ENCODE measurements around the gene MAMSTR.
"Not testable (repeated sequence)": the region's sequence is repeated elsewhere in the genome, so short reads cannot be mapped to it uniquely, and the experiment has no call there.

MAMSTR gene

DNA sequence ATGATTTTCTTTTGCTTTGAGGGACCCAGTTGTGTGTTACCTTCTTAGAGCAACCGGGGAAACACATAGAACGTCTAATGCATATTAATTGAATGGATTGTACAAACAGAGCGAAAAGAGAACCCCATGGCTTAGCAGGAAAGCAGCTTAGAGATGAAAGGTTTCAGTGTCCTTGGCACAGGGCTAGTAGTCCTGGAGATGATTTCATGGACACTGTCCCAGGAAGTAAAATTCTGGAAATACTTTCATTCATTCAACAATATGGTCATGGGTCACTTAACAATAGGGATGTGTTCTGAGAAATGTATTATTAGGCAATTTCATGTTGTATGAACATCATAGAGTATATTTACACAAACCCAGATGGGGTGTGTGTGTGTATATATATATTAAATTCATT lies 33.4 kb downstream of the MAMSTR start:
- no peak for DNase-seq (ENCODE audit: low spot score)

DNA sequence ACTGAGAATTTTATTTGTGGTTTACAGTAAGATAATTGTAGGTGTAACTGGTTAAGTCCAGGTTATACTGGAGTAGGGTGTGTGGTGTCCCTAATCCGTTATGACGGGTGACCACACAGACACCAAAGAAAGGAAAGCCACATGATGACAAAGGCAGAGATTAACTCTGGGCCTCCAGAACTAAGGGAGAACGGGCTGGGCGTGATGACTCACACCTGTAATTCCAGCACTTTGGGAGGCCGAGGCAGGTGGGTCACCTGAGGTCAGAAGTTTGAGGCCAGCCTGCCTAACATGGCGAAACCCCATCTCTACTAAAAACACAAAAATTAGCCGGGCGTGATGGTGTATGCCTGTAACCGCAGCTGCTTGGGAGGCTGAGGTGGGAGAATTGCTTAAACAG lies 33.9 kb downstream of the MAMSTR start:
- no peak for DNase-seq (ENCODE audit: low spot score)

DNA sequence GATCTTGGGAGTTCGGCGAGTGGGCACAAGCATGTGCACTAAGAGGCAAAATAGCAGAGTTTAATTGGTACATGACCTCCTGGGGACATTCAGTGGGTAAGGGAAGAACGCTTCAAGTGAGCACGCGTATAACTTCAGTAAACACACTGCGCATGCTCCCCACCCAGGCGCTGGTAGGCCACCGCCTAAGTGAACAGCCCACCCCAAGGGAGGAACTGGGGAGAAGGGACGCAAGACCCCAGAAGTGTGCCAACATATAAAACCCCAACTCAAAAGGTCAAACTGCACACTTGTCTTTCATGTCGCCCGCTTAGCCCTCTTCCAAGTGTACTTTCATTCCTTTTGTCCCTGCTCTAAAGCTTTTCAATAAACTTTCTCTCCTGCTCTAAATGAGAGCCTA lies 36.2 kb downstream of the MAMSTR start:
- DNase-seq (ENCODE audit: low spot score): no peak

DNA sequence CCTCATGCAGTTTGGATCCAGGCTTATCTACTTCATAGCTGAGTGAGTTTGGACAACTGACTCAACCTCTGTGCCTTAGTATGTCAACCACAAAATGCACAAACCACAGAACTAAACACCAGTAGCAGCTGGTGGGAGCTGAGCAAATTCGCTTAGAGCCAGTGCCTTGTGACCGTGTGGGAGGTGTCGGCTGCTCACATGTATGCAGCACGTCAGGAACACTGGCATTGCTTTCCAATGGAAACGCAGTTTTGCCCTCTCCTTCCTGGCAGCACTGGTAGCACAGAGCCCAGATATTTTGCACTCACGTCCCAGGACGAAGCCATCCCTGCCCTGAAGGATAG lies 38.4 kb downstream of the MAMSTR start:
- no peak for DNase-seq (ENCODE audit: low spot score)

DNA sequence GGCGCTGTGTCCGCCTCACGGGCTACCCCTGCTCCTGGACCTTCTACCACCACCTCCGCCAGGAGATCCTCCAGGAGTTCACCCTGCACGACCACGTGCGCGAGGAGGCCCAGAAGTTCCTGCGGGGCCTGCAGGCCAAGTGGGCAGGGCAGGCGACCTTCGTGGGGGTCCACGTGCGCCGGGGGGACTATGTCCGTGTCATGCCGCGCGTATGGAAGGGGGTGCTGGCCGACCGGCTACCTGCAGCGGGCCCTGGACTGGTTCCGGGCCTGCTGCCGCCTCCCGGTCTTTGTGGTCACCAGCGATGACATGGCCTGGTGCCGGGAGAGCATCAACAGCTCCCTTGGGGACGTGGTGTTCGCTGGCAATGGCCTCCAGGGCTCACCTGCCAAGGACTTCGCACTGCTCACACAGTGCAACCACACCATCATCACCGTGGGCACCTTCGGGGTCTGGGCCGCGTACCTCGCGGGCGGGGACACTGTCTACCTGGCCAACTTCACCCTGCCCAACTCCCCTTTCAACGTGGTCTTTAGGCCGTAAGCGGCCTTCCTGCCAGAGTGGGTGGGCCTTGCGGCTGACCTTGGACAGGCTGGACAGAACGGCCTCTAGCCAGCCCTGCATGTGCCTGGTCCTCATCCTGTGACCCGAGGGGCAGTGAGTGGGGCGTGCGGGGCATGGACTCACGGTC lies 38.9 kb downstream of the MAMSTR start:
- DNase-seq (ENCODE audit: low spot score): no peak

DNA sequence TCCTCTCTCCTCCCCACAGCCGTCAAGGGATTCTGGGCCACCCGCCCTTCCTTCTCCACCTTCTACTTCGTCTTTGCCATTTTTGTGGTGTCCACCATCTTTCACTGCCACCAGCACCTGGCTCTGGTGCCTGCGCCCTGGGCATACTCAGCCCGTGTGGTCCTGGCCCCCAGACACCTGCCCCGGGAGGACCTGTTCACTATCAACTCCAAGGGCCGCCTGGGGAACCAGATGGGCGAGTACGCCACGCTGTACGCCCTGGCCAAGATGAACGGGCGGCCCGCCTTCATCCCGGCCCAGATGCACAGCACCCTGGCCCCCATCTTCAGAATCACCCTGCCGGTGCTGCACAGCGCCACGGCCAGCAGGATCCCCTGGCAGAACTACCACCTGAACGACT lies 39.5 kb downstream of the MAMSTR start:
- DNase-seq (ENCODE audit: low spot score): not testable (repeated sequence)

DNA sequence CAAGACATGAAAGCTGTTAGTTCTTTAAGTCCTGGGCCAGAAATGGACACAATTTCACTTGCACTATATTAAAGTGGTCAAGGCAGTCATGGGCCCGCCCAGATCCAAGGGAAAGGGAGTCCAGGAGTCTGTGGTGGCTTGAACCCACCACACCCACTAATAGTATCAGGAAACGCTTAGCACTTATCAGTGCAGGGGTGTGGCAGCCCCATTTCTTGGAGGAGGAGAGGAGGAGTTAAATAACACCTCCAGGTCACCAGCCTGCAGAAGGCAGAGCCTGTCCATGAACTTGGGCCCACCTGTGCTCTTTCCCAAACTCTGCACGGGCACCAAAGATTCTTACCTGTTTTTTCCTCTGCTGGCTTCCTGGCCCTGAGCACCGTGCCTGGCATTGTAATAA lies 41.3 kb downstream of the MAMSTR start:
- no peak for DNase-seq (ENCODE audit: low spot score)

DNA sequence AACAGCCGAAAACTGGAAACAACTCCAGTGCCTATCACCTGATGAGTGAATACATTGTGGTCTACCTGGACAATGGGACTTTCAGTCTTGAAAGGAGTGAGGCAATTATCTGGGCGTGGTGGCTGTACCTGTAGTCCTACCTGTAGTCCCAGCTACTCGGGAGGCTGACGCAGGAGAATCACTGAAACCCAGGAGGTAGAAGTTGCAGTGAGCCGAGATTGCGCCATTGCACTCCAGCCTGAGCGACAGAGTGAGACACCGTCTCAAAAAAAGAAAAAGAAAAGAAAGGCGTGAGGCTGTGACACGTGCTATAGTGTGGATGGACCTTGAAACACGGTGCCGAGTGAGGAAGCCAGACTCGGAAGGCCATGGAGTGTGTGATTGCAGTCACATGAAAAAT lies 42.6 kb downstream of the MAMSTR start:
- DNase-seq (ENCODE audit: low spot score): no peak

DNA sequence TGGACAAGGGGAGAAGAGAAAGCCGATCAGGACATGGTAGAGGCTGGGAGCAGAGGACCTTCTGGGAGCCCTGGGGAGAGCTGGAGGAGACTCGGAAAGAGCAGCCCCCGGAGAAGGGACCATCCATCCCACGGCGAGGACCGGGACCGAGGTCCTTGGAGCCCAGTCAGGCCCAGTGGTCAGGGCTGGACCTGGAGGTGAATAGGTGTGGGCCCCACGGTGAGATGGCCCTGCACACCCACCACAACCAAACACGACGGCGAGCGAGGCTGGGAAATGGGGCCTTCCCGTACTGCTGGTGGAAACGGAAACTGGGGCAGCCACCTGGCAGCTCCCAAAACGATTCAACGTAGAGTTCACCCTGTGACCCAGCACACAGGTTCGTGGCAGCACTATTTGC lies 43.0 kb downstream of the MAMSTR start:
- DNase-seq (ENCODE audit: low spot score): no peak

DNA sequence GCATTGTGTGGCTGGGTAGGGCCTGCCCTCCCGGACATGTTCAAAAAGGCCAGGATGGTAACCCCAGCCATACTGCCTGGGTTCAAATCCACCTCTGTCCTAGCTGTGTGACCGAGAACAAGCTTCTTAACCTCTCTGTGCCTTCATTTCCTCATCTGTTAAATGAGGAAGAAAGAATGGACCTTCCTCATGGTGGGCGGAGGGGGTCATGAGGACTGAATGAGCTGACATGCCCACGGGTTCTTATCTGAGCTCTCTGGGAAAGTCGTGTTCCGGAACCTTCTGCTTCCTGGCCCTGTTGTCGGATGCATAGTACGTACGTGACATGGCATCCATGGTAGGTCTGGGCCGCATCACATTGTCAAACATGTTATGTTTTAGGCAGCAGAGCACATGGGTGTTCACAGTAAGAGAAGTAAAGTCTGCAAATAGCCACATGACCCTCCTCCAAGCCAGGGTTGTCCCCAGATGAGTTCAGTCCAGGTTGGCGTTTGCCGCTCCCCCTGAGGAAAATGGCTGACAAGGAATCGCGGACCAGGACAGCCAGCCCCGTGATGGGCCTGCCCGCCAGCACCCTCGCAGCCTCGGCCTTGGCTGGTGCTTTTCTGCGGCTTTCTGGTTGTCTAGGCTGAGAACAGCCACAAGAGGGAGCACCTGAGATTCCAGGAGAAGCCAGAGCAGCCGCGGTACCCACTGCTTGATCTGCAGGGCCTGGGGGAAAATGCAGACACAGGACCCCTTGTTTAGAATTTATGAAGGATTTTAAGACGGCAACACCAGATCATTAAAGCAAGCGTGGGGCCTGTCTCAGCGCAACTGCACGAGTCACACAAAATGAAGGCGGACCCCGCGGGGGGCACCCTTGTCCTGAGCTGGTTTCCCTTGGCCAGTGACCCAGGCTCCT lies 44.4 kb downstream of the MAMSTR start:
- peak; percentile 82 for DNase-seq (ENCODE audit: low spot score)

DNA sequence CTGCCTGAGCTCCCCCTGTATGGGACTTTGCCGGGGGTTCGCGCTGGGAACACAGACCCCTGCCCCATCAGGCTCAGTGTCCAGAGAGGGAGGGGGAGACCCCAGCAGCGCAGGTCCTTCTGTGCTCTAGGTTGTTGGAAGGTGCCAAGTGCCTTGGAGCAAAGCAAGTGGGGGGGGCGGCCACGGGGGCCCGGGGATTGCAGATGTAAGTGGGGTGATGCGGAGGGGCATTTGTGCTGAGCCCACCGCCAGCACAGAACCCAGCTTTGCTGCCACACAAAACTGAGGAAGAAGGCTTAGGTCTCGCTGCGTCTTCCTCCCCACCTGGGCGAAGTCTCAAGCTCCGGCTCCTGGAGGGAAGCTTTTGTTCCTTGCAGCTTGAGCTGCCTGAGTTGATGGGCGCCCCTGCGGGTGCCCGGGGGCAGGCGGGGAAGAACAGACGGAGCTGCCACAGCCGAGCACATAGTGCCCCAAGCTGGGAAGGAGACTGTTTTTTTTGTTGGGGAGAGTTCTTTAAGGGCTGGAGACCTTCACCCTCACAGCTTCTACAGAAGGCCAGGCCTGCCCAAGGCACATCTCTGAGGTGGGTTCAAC lies 45.2 kb downstream of the MAMSTR start:
- no peak for DNase-seq (ENCODE audit: low spot score)

DNA sequence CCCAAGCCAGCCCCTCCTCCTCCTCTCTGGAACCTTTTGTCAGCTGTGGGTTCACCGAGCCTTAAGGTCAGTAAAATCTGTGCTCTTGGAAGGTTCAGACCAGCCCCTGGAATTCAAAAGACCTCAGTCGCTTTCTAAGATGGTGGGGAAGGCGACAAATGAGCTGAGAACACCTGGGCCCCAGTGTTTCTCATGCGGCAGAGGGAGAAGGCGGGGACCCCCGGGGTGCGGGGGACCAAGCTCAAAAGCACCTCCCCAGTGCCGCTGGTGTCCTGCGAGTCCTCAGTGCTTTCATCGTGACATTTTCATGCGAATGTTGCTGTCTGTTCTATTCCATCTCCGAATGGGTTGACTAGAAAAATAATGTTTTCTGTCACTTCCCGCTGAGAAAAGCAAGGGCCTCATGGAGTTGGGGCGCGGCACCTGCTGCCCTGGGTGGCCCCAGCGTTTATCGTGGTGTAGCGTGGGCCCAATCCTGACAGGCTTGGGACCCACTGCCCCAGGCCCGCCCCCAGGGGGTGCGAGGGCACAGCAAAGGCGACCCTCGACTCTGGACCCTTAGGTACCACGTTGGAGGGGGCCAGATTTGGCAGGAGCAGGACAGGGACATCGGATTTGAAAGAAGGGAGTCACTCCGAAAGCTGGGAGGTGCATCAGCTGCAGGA lies 46.0 kb downstream of the MAMSTR start:
- no peak for DNase-seq (ENCODE audit: low spot score)

DNA sequence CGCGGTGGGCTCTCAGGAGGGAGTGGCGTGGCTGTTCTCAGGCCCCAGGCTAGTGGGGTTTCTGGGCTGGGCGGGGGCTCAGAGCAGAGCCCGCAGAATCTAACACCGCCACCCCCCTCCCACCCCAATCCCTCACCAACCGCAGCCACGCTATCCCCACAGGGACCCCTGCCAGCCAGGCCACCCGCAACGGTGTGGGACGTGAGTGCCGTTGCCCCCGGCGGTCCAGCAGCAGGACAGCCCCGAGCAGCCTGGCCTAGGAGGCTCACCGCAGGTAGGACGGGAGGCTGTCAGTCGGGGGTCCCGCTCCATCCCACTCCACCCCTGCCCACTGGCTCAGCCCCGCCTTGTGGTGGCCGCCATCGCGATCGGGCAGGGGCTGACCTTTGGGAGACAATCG lies 46.5 kb downstream of the MAMSTR start, which contains the start of gene NTN5:
Gene NTN5 (minus strand): TSS at position 24 of the 400 bp plus-strand sequence. CDS start 2,031 bp downstream, outside the sequence.
- no peak for DNase-seq (ENCODE audit: low spot score)

DNA sequence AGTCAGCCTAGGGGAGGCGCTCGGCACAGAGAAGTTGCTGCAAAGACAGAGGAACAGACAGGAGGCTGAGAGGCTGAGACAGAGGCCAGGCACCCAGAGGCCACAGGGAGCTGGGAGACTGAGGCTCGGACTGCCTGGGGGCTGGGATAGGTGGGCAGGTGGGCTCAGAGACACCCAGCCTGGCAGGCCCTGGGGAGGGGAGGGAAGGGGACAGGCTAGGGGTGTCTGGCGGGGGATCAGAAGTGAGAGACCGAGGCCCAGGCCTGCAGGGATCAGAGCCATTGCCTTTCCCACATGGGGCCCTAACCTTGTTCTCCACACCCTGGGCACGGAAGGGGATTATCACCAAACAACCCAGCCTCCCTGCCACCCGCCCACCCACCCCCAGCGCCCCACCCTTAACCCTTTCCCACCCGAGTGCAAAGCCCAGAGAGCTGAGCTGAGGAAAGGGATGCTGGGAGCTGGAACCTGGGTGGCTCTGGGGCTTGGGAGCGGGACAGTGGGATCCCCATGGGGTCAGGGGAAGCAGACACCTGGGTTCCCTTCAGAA lies 48.0 kb downstream of the MAMSTR start:
- DNase-seq (ENCODE audit: low spot score): no peak

DNA sequence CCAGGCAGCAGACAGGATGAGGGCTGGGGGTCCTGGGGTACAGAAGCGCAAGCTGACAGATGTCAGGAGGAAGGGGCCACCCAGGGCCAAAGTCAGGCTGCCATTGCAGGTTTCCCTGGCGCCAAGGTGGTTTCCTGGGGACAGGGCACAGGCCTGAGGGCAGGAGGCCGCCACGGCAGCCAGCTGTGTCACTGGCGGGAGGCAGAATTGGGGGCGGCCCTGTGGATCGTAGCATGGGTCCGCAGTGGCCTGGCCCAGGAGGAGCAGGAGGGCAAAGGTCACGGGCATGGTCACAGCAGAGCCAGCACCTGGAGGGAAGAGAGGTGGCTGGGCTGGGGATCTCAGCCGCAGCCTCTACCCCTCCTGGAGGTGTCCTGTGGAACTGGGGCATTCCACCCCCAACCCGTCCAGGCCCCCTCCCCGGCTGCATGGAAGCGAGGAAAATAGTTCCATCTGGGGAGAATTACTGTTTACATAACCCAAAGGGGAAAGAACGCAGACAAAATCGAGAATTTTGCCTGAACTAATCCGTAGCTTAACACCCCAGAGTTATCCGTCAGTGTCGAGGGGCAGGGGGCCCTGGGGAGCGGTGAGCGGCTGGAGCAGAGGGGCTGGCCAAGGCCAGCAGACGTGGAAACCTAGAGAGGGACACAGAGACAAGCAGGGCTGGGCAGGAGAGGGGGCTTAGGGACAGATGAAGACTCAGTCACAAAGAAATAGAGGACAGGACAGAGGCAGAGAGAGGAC lies 48.7 kb downstream of the MAMSTR start:
- no peak for DNase-seq (ENCODE audit: low spot score)

DNA sequence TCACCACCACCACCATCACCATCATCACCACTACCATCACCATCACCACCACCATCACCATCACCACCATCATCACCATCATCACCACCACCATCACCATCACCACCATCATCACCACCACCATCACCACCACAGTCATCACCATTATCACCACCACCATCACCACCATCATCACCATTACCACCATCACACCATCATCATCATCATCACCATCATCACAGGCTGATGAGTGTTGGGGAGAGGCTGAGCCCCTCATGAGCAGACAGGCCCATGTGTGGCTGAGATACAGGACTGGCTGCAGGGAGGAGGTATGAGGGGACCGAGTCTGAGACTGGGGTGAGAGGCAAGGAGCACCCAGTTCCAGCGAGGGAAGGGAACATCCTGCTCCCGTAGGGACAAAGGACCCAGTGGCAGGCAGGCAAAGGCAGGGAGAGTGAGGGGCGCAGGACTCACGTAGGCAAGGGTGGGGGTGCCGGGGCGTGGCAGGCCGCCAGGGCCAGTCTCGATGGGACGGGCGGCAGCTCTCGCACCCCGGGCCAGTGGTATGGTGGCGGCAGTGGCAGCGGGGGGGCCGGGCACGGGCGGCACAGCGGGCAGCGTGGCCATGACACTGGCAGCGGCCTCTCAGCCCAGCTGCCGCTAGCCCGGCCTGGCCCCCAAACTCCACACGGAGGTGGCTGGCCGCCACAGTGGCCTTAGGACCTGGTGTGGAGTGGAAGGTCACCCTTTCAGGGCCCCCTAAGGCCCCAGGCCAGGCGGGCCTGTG lies 49.4 kb downstream of the MAMSTR start:
- no peak for DNase-seq (ENCODE audit: low spot score)

DNA sequence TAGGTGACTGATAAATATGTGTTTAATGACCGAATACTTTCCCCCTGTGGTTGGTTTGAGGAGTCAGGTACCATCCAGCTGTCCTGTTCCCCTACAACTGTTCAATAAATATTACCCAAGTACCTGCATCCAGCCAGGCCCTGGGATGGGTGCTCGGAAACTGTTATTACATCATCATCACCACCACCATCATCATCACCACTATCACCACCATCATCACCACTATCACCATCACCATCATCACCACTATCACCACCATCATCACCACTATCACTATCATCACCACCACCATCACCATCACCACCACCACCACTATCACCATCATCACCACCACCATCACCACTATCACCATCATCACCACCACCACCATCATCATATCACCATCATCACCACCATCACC lies 50.8 kb downstream of the MAMSTR start:
- DNase-seq (ENCODE audit: low spot score): no peak

DNA sequence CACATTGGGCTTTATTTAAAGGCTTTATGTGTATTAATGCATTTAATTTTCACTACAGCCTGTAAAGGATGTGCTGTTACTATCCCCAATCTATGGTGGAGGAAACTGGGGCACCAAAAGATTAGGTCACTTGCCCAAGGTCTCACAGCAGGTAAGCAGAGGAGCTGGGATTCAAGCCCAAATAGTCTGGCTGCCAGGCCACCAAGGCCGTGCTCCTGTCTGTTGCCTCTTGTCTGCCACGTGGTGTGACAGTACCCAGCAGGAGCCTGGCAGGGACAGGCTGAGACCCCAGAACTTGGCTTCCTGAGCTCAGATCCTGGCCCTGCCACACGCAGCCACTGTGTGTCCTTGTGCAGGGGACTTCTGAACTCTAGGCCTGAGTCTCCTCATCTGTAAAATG lies 51.2 kb downstream of the MAMSTR start:
- DNase-seq (ENCODE audit: low spot score): no peak

DNA sequence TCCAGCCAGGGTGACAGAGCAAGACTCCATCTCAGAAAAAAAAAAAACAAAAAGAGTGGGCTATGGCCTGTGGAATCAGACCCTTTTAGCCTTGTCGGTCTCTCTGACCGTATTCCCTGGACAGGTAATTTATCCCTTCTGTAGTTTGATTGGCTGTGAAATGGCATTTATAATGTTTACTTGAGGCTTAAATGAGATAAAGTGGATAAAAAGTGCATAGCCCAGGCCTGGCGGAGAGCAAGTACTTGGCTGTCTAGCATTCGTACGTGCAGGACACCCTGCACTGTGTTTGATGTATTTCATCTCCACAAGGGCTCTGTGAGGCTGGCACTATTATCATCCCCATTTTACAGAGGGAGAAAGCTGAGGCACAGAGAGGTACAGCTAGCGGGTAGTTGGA lies 53.7 kb downstream of the MAMSTR start:
- DNase-seq (ENCODE audit: low spot score): no peak

DNA sequence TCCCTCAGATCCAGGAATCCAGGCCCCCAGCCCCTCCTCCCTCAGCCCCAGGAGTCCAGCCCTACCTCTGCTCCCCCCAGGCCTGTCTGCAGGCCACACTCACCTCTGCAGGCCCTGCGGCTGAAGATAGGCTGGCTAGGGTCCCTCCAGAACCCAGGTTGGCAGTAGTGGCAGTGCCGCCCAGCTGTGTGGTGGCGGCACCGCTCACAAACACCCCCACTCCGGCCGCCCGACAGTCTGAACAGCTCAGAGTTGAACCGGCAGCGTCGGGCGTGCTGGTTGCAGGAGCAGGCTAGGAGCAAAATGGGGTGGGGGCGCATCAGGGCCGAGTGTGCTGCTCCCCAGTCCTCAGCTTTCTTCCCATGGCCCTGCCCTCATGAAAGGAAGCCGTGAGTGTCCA lies 55.0 kb downstream of the MAMSTR start:
- no peak for DNase-seq (ENCODE audit: low spot score)

DNA sequence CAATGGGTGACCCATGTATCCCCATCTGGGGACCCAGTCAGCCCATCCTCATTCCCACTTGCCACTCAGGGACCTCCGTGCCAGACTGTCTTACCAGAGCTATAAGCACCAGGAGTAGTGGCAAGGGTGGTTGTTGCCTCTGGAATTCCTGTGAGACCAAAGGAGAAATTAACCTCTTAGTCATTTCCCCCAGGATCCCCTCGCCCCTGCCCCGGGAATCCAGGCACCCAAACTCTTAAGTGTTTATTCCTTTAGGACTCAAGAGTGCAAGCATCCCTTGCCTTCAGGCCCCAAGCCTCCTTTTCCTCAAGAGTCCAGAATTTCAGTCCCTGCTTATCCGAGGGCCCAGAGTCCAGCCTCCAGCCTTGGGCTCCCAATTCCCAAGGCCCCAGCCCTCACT lies 55.9 kb downstream of the MAMSTR start:
- DNase-seq (ENCODE audit: low spot score): no peak

Data from left forelimb (tissue), 1 donor.